GM21447 (cell line): Measurements from ENCODE around the gene INTS11.
A peak's percentile ranks its signal among the peaks of the same experiment; 100 is the strongest.
"Not testable (repeated sequence)": the region's sequence is repeated elsewhere in the genome, so short reads cannot be mapped to it uniquely, and the experiment has no call there.

ENCODE experiments used
- ATAC-seq: cut with Tn5 transposase; IDR thresholded peaks from one replicate; pipeline ENCODE4 v1.9.1; 2021; ENCODE audit not compliant: unreplicated experiment

Gene INTS11

GRCh38 chr1:1331068-1331965 is 6.9 kb upstream of the INTS11 start, which contains the start of gene TAS1R3:
TSS of gene TAS1R3 (plus strand) at chr1:1331280. CDS start at chr1:1331346, 66 bp downstream.
- ATAC-seq = no peak

GRCh38 chr1:1330366-1331067 is 6.1 kb upstream of the INTS11 start:
- no peak for ATAC-seq

GRCh38 chr1:1329304-1330210 is 5.1 kb upstream of the INTS11 start:
- ATAC-seq = no peak

GRCh38 chr1:1328254-1328653 is 3.8 kb upstream of the INTS11 start:
- no peak for ATAC-seq

- no peak for ATAC-seq
These were observed 2.8 kb upstream of the INTS11 start for GRCh38 chr1:1327291-1327690.

GRCh38 chr1:1326075-1326605 is 1.7 kb upstream of the INTS11 start:
- no peak for ATAC-seq

GRCh38 chr1:1325288-1326074 is 1.0 kb upstream of the INTS11 start:
- ATAC-seq = no peak

GRCh38 chr1:1324084-1324523 is 356 bp downstream of the INTS11 start:
- ATAC-seq = peak; percentile 18

GRCh38 chr1:1322952-1323351 is 1.5 kb downstream of the INTS11 start:
- no peak for ATAC-seq

GRCh38 chr1:1322418-1322817 is 2.0 kb downstream of the INTS11 start:
- ATAC-seq = no peak

- ATAC-seq = no peak
These were observed 3.0 kb downstream of the INTS11 start for GRCh38 chr1:1321477-1321876.

- ATAC-seq = no peak
These were observed 3.6 kb downstream of the INTS11 start for GRCh38 chr1:1320666-1321448.

- no peak for ATAC-seq
These were observed 4.9 kb downstream of the INTS11 start for GRCh38 chr1:1319646-1319941.

- no peak for ATAC-seq
These were observed 5.4 kb downstream of the INTS11 start for GRCh38 chr1:1318777-1319645.

- ATAC-seq = no peak
These were observed 6.3 kb downstream of the INTS11 start for GRCh38 chr1:1318131-1318652.

GRCh38 chr1:1317420-1317819 is 7.0 kb downstream of the INTS11 start:
- ATAC-seq = no peak

GRCh38 chr1:1316199-1316598 is 8.3 kb downstream of the INTS11 start:
- ATAC-seq = not testable (repeated sequence)

- ATAC-seq = no peak
These were observed 9.0 kb downstream of the INTS11 start for GRCh38 chr1:1315435-1315954.
